ENCODE data around the gene TNPO1.

GRCh38 chr5:72837524-72838096, 21.1 kb downstream of the TNPO1 start:
- no peak for TF ChIP-seq CTCF (IDR thresholded peaks at IDR 0.05)
- TF ChIP-seq POLR2A (IDR thresholded peaks at IDR 0.05), result no peak
- TF ChIP-seq POLR2AphosphoS5 (IDR thresholded peaks at IDR 0.05), result no peak
